Thyroid gland (tissue), 4 donors: Measurements from ENCODE around the gene NALCN.
"Not testable (repeated sequence)": the region's sequence is repeated elsewhere in the genome, so short reads cannot be mapped to it uniquely, and the experiment has no call there.

Experiments
- CTCF ChIP-seq, 6 experiments: fragments of 200-600 bp in 3 of 6; fragments of 450-650 bp in 3 of 6; sonication (generic) in 3 of 6; IDR thresholded peaks; one replicate each; pipeline ENCODE4 v1.5.1; 2016 to 2019; ENCODE audit warnings: antibody characterized with exemption in 6 of 6, mild to moderate bottlenecking in 2 of 6, inconsistent platforms in 1 of 6, moderate library complexity in 1 of 6
- POLR2A ChIP-seq, 2 donors: fragments of 450-650 bp; IDR thresholded peaks; one replicate each; pipeline ENCODE4 v1.6.1; 2017; ENCODE audit warnings: antibody characterized with exemption in 2 of 2, mild to moderate bottlenecking in 2 of 2, moderate library complexity in 1 of 2

GRCh38 chr13:101313479-101313878, 102.8 kb downstream of the NALCN start:
- not testable (repeated sequence) for TF ChIP-seq POLR2A, CTCF (IDR thresholded peaks at IDR 0.05)
